WTC11 (cell line): Measurements from ENCODE around the gene LINC00632. TPM values are rescaled to one million over a fixed set of nuclear protein-coding genes. Genes with fewer than 3 reads are reported as not detected.

Experiments used
- ATAC-seq: fragments of 200-7000 bp; cut with Tn5 transposase; 2 replicates; pipeline ENCODE4 v1.10.0; 2021; ENCODE audit warnings: mild to moderate bottlenecking, moderate library complexity
- CTCF ChIA-PET: fragments of 300-600 bp; sonication (Branson Sonifier 250); formaldehyde crosslinking; loops from one replicate; lab custom pipeline; 2021; ENCODE audit warnings: antibody characterized with exemption; lab: Charles Lee
- POLR2A ChIA-PET: fragments of 350-600 bp; sonication (Branson Sonifier 250); formaldehyde crosslinking; loops from one replicate; lab custom pipeline; 2021; ENCODE audit warnings: antibody characterized with exemption; lab: Charles Lee
- DNase-seq: peaks from one replicate; pipeline ENCODE4 v3.0.0; 2021; ENCODE audit warnings: low spot score
- H3K27ac Mint-ChIP-seq: 2 replicates; pipeline ENCODE4 v1.8.0; 2021; ENCODE audit warnings: mixed read lengths
- H3K27me3 Mint-ChIP-seq: 2 replicates; pipeline ENCODE4 v1.8.0; 2021; ENCODE audit warnings: low read depth, mild to moderate bottlenecking, moderate library complexity, mixed read lengths
- H3K36me3 Mint-ChIP-seq: 2 replicates; pipeline ENCODE4 v1.8.0; 2021; ENCODE audit warnings: mixed read lengths
- H3K4me1 Mint-ChIP-seq: 2 replicates; pipeline ENCODE4 v1.8.0; 2022; ENCODE audit warnings: mixed read lengths
- H3K4me3 Mint-ChIP-seq: 2 replicates; pipeline ENCODE4 v1.8.0; 2021; ENCODE audit warnings: mild to moderate bottlenecking, moderate library complexity, mixed read lengths
- H3K9me3 Mint-ChIP-seq: 2 replicates; pipeline ENCODE4 v1.8.0; 2021; ENCODE audit warnings: mixed read lengths
- AR ChIP-seq: fragments of 250-450 bp; sonication (Bioruptor Pico); IDR thresholded peaks from 2 replicates; pipeline ENCODE4 v1.9.0; 2021; ENCODE audit warnings: mild to moderate bottlenecking
- ATF1 ChIP-seq: sonication (generic); formaldehyde crosslinking; IDR thresholded peaks from 2 replicates; pipeline ENCODE4 v1.8.1; 2023; ENCODE audit warnings: mild to moderate bottlenecking, moderate library complexity, missing genetic modification reagents
- ATF3 ChIP-seq: sonication (generic); formaldehyde crosslinking; conservative IDR thresholded peaks from 2 replicates; pipeline ENCODE4 v1.8.1; 2022; ENCODE audit warnings: mild to moderate bottlenecking, missing genetic modification reagents
- ATF6 ChIP-seq: sonication (generic); formaldehyde crosslinking; IDR thresholded peaks from 2 replicates; pipeline ENCODE4 v1.8.1; 2023; ENCODE audit warnings: mild to moderate bottlenecking, missing genetic modification reagents
- CREB1 ChIP-seq: sonication (generic); formaldehyde crosslinking; IDR thresholded peaks from 2 replicates; pipeline ENCODE4 v1.8.0; 2023; ENCODE audit warnings: mild to moderate bottlenecking, missing genetic modification reagents
- CREM ChIP-seq: sonication (generic); formaldehyde crosslinking; IDR thresholded peaks from 2 replicates; pipeline ENCODE4 v1.8.1; 2022; ENCODE audit warnings: mild to moderate bottlenecking, missing genetic modification reagents, moderate library complexity
- E2F5 ChIP-seq: sonication (generic); formaldehyde crosslinking; IDR thresholded peaks from 2 replicates; pipeline ENCODE4 v1.8.1; 2022; ENCODE audit warnings: mild to moderate bottlenecking, moderate library complexity, missing genetic modification reagents
- ETV6 ChIP-seq: sonication (generic); formaldehyde crosslinking; IDR thresholded peaks from 2 replicates; pipeline ENCODE4 v1.8.1; 2022; ENCODE audit warnings: mild to moderate bottlenecking, missing genetic modification reagents
- FOXP4 ChIP-seq: sonication (generic); formaldehyde crosslinking; IDR thresholded peaks from 2 replicates; pipeline ENCODE4 v1.8.0; 2022; ENCODE audit warnings: mild to moderate bottlenecking, missing genetic modification reagents
- KAT7 ChIP-seq: sonication (generic); formaldehyde crosslinking; IDR thresholded peaks from 2 replicates; pipeline ENCODE4 v1.8.1; 2023; ENCODE audit warnings: missing genetic modification reagents, mild to moderate bottlenecking, borderline replicate concordance
- MXD4 ChIP-seq: fragments of 250-450 bp; sonication (Bioruptor Pico); IDR thresholded peaks from 2 replicates; pipeline ENCODE4 v1.8.0; 2021; ENCODE audit warnings: mild to moderate bottlenecking, moderate library complexity, borderline replicate concordance
- RELA ChIP-seq: sonication (generic); formaldehyde crosslinking; IDR thresholded peaks from 2 replicates; pipeline ENCODE4 v1.8.1; 2022; ENCODE audit warnings: missing genetic modification reagents, mild to moderate bottlenecking, borderline replicate concordance
- SOX15 ChIP-seq: fragments of 250-450 bp; sonication (Bioruptor Pico); IDR thresholded peaks from 2 replicates; pipeline ENCODE4 v1.9.0; 2021; ENCODE audit warnings: mild to moderate bottlenecking
- SP1 ChIP-seq: sonication (generic); formaldehyde crosslinking; conservative IDR thresholded peaks from 2 replicates; pipeline ENCODE4 v1.8.1; 2022; ENCODE audit warnings: missing genetic modification reagents
- USF1 ChIP-seq: sonication (generic); formaldehyde crosslinking; IDR thresholded peaks from 2 replicates; pipeline ENCODE4 v1.8.0; 2022; ENCODE audit warnings: mild to moderate bottlenecking, missing genetic modification reagents
- ZNF263 ChIP-seq: sonication (generic); formaldehyde crosslinking; IDR thresholded peaks from 2 replicates; pipeline ENCODE4 v1.8.1; 2022; ENCODE audit warnings: low read depth, mild to moderate bottlenecking, moderate library complexity, missing genetic modification reagents
- ZNF671 ChIP-seq: fragments of 250-450 bp; sonication (Bioruptor Pico); IDR thresholded peaks from 2 replicates; pipeline ENCODE4 v1.8.0; 2021; ENCODE audit warnings: mild to moderate bottlenecking
- ZSCAN18 ChIP-seq: fragments of 250-450 bp; sonication (Bioruptor Pico); IDR thresholded peaks from 2 replicates; pipeline ENCODE4 v2.1.2; 2022; ENCODE audit warnings: mild to moderate bottlenecking, moderate library complexity
- total RNA-seq: library from RNA; stranded (reverse); gene quantifications from 3 replicates; pipeline ENCODE4 v1.2.3, GENCODE V29; 2021

Gene LINC00632
- total RNA-seq, 1 experiment from 2014 or later, result 29.7 TPM

- TF ChIP-seq E2F5 (CRISPR knock-in tag) (no peak), FOXP4 (CRISPR knock-in tag) (no peak), USF1 (CRISPR knock-in tag) (no peak), SOX15 (CRISPR knock-in tag) (no peak), CREM (CRISPR knock-in tag) (no peak), AR (CRISPR knock-in tag) (no peak), ZSCAN18 (CRISPR knock-in tag) (no peak), CREB1 (CRISPR knock-in tag) (no peak), ZNF671 (CRISPR knock-in tag) (no peak)
Measured at GRCh38 chrX:140713174-140713539, 3.6 kb downstream of the LINC00632 start (continued).

GRCh38 chrX:140715787-140716186 lies 6.2 kb downstream of the LINC00632 start:
- POLR2A ChIA-PET, result no interaction called here

More at GRCh38 chrX:140715787-140716186, 6.2 kb downstream of the LINC00632 start:
- Mint-ChIP-seq H3K9me3 (no peaks in the 10 kb centered on the region), H3K27me3 (no peaks in the 10 kb centered on the region), H3K27ac (no peak overlapping the region), H3K36me3 (no peaks in the 10 kb centered on the region), H3K4me1 (peaks cover 9% of the 10 kb centered on the region), H3K4me3 (no peak overlapping the region)
- no peak for DNase-seq
- CTCF ChIA-PET, result no interaction called here
- no peak for TF ChIP-seq ATF6 (CRISPR knock-in tag)
- TF ChIP-seq KAT7 (CRISPR knock-in tag), result no peak
- TF ChIP-seq ATF3 (CRISPR knock-in tag), result no peak
- no peak for TF ChIP-seq SP1 (CRISPR knock-in tag)
- no peak for TF ChIP-seq RELA
- TF ChIP-seq ZNF263 (CRISPR knock-in tag), result no peak
- TF ChIP-seq USF1 (CRISPR knock-in tag), result no peak
- no peak for TF ChIP-seq ATF1 (CRISPR knock-in tag)
- TF ChIP-seq MXD4 (CRISPR knock-in tag), result no peak
- TF ChIP-seq ETV6, result no peak
- ATAC-seq, result no peak
